SKM-1 (cell line): ENCODE data around the gene IL17D.
A peak's percentile ranks its signal among the peaks of the same experiment; 100 is the strongest.

ENCODE experiments used
- DNase-seq: peaks from one replicate; lab custom pipeline; 2025; ENCODE audit not compliant: unreplicated experiment; lab: John Stamatoyannopoulos, UW

Gene IL17D

GRCh38 chr13:20689291-20689690, 14.2 kb upstream of the IL17D start:
- DNase-seq, result no peak

DNA sequence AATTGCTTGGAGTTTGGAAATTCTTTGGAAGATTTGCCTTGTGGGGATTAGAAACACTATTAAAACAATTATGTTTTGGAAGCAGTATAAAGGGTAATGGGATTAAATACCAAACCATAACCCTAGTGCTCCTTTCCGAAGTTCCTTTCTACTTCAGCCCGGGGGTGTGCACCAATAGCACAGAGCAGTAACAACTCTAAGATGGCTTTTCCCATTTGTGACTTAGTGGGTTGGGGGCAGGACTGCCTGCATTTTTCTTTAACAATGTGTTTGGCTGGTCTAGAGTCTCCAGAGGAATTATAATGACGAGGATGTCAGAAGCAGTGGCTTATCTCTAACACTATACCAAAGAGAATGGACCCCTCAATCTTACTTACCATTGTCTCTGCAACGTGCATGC, 11.9 kb upstream of the IL17D start:
- DNase-seq, result no peak

GRCh38 chr13:20696073-20696472, 7.4 kb upstream of the IL17D start:
- DNase-seq, result no peak

GRCh38 chr13:20699715-20700114, 3.8 kb upstream of the IL17D start:
- DNase-seq, result no peak

DNA sequence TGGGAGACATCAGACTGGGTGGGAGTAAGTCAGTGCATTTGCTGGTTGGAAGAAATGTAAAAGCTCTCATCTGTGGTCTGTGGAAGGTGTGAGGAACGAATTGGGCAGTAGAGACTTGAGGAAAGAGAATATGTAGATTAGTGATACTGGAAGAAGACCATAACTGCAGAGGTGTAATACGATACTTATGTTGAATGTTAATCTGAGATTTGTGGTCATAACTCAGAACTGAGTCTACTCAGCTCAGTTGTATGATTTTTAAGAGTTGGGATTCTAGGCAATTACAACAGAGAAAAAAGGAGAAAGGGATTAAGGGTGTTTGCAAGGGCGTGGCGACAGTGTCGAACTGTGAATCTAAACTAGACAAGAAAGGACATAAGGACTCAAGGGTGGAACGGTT, 3.2 kb upstream of the IL17D start:
- DNase-seq, result no peak

GRCh38 chr13:20701461-20701860, 2.0 kb upstream of the IL17D start:
- DNase-seq, result no peak

- DNase-seq, result no peak
Observed at GRCh38 chr13:20702530-20702914, 977 bp upstream of the IL17D start.

- DNase-seq, result peak; percentile 42
Observed at GRCh38 chr13:20703780-20704458, 420 bp downstream of the IL17D start.

GRCh38 chr13:20704459-20705069, 1.1 kb downstream of the IL17D start:
- DNase-seq, result no peak

DNA sequence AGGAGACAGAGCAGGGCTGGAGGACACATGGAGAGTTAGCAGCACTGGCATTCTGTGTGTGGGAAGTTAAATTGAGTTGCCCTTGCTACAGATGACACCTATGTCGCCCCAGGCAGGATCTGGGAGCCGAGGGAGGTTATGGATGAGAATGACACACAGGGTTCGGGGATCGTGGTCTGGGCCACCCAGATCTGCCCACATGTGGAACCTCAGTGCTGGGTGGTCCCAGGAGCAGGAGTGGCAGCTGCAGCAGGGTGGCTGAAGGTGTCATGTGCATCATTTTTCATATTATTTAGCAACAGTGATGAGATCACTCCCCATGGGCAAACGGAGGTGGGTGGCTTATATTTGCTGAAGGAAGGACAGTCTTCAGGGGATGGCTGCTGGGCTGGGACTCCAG, 3.2 kb downstream of the IL17D start:
- no peak for DNase-seq

DNA sequence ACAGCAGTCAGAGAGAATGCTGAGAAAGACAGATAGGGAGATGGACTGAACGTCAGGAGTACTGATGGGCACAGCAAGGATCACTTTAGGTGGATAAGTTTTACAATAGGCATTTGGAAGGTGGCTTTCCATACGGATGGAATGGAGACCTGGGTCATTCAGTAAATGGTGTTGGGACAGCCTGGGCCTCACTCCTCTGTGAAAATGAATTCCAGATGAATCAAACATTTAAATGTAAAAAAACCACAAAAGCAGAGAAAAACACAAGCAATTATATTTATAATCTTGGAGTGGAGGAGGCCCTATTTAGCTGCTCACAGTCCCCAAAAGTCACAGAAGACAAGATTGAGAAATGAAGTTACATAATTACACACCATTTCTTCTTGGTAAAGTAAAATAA, 4.7 kb downstream of the IL17D start:
- no peak for DNase-seq

GRCh38 chr13:20709369-20709768, 5.9 kb downstream of the IL17D start:
- no peak for DNase-seq

DNA sequence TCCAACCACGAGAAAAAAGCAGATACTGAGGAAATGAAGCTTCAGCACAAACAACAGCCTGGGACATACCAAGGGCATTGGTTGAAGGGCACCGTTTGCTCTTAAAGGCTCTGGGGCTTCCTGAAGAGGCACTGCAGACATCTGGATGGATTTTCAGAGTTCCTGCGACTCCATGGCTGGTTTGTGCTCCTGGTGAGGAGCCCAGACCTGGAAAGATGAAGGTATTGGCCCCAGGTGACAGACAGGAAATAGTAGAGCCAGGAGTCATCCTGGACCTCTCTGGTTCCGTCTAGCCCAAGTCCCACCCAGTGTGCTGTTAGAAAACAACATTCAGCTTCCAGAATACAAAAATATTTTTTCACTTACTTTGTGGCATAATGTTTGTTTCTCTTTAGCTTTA, 6.3 kb downstream of the IL17D start:
- no peak for DNase-seq

- no peak for DNase-seq
Observed at GRCh38 chr13:20711301-20712044, 8.0 kb downstream of the IL17D start.

DNA sequence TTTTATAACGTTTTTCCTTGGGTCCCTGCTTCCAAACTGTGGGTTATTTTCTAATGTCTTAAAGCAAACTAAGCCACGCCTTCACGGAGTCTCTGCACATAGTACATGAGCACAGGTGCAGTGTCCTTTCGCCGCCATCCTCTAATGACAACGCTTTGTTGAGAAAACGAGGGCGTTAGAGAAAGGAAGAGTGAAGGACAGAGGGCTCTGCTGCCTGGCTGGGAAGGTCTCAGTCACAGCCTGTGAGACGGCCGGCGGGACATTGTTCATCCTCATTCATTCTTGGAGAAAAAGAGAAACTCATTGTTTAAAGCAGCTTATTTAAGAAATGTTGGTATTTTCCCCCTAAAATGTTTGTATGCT, 9.5 kb downstream of the IL17D start:
- DNase-seq, result no peak

DNA sequence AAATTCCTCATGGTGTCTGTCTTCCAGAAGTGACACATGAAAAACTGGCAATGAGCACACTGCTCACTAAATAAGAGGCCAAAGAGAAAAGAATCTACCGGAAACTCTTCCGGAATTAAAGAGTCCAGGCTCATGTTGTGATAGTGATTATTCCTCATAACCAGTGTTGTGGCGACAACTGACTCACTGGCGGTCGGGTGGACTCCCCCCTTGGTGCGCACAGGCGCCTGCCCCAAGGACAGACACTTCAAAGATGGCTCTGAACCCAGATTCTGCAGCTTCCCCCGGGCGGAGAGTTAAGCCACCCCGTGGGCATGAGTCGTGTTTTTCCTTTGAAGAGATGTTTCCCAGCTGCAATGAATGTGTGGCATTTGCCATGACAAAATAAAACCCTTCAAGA, 10.3 kb downstream of the IL17D start:
- no peak for DNase-seq

GRCh38 chr13:20714161-20714560, 10.7 kb downstream of the IL17D start:
- no peak for DNase-seq

DNA sequence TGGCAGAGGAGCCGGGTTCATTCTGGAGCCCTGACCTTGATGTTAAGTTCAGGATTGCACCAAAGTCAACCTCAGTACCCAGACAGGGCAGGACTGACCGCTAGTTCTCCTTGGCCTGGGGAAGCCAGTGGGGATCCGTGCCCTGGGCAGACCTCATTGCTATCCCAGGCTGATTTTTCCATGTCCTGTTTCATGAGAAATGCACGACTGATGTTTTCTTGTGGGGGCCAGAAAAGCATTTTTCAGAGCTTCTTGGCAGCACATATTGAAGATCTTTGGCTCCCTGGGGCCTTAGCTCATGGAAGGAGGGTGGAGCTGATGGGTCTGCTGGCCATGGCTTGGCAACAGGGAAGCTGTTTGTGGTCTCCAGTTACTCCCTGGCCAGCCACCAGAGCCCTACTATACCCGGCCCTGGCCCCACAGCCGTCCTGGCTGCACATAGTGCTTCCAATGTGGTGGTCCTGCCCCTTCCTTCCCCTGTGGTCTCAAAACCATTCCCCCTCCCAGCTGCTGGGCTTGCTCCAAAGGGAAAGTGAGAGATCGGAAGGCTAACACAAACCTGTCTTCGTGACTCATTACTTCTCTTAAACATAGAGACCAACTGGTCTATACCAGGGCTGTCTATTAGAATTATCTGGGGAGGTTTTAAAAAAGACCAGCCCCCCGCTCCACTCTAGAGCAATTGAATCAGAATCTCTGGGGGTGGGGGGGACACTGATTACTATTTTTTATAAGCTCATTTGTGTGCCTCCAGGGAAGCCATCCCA, 11.2 kb downstream of the IL17D start:
- DNase-seq, result no peak

DNA sequence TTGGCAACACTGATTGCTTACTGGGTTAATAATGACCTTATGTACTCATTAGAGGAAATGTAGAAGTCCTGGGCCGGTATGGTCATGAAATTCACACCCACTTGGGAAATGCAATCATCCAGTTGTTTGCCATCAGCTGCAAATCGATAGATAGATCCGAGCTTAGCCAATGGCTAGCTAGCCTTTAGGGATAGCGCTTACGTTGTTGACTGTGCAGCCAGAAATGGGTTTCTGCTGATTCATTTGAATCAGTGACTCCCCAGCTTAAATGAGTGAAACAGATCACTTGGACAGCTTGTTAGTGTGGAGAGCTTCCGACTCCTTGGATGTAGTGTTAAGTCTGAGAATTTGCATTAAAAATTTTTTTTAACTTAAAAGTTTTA, 11.8 kb downstream of the IL17D start:
- no peak for DNase-seq

DNA sequence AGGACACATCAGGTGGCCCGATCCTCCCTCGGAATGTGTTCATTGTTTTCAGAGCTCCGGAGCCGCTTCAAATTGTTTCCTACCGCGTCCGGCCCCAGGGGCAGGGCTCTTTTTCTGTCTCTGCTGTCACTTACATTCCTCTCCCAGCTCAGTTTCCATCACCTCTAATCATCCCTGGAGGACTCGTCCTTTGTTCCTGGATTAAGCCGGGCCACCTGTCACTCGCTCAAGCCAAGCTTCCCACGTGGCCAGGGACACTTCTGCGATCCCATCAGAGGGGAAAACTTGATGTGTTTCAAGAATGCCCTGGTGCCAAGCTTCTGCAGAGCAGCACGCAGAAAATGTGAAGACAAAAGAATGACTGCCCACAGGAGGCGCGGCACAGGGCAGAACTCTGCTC, 13.5 kb downstream of the IL17D start:
- DNase-seq, result no peak

- DNase-seq, result no peak
Observed at GRCh38 chr13:20717581-20718542, 14.4 kb downstream of the IL17D start.
